OCI-LY3 (cell line): ENCODE data around the gene GRID1.

Experiments used
- EZH2phosphoT487 ChIP-seq: fragments of 200-600 bp; shearing (Covaris generic); IDR thresholded peaks from 2 replicates; pipeline ENCODE4 v1.6.1; 2018; ENCODE audit warnings: antibody characterized with exemption, mixed run types, low read depth
- TF ChIP-seq, protein P1 (sequence below): fragments of 200-600, 300-600 bp; sonication (generic); IDR thresholded peaks from 2 replicates; pipeline ENCODE4 v1.5.1; 2014; ENCODE audit warnings: antibody characterized with exemption, low read length, low read depth

DNA sequence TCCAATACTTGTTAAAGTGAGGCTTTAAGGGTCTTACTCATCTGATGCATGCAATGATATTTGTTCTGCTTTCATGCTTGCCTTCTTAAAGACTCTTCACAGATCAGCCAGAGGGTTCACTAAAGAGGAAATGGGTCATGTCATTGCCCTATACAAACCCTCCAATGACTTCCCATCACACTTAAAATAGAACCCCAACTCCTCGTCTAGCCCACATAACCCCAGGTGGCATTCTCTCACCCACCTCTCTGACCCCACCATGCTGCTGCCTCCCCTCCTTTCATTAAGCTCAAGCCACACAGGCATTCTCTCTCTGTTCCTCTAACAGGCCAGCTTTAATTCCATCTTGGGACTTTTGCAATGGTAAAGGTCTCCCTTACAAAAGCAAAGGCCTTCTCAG, 253.6 kb downstream of the GRID1 start:
- TF ChIP-seq, protein P1, sequence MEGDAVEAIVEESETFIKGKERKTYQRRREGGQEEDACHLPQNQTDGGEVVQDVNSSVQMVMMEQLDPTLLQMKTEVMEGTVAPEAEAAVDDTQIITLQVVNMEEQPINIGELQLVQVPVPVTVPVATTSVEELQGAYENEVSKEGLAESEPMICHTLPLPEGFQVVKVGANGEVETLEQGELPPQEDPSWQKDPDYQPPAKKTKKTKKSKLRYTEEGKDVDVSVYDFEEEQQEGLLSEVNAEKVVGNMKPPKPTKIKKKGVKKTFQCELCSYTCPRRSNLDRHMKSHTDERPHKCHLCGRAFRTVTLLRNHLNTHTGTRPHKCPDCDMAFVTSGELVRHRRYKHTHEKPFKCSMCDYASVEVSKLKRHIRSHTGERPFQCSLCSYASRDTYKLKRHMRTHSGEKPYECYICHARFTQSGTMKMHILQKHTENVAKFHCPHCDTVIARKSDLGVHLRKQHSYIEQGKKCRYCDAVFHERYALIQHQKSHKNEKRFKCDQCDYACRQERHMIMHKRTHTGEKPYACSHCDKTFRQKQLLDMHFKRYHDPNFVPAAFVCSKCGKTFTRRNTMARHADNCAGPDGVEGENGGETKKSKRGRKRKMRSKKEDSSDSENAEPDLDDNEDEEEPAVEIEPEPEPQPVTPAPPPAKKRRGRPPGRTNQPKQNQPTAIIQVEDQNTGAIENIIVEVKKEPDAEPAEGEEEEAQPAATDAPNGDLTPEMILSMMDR = no peak
- TF ChIP-seq EZH2phosphoT487 = no peak
